Endodermal cell (in vitro differentiated cells): ENCODE data around the gene HHAT. TPM values are rescaled to one million over a fixed set of nuclear protein-coding genes. Genes with fewer than 3 reads are reported as not detected.

Experiments
- DNase-seq: peaks from one replicate; pipeline ENCODE4 v3.0.0-alpha.2; 2017
- H3K27ac ChIP-seq: 2 replicates; pipeline ENCODE4 v1.5.1; 2013; ENCODE audit warnings: mild to moderate bottlenecking, low read depth, low read length, moderate library complexity
- H3K27me3 ChIP-seq: 2 replicates; pipeline ENCODE4 v1.6.1; 2013; ENCODE audit warnings: mild to moderate bottlenecking, low read length, moderate library complexity; ENCODE audit not compliant: insufficient read depth, control insufficient read depth, poor library complexity, severe bottlenecking
- H3K36me3 ChIP-seq: 2 replicates; pipeline ENCODE4 v1.7.0; 2013; ENCODE audit warnings: mild to moderate bottlenecking, low read length, moderate library complexity; ENCODE audit not compliant: control insufficient read depth, insufficient read depth
- H3K4me1 ChIP-seq: one replicate; pipeline ENCODE4 v1.7.0; 2013; ENCODE audit warnings: low read length; ENCODE audit not compliant: control insufficient read depth, insufficient read depth
- H3K4me3 ChIP-seq: 2 replicates; pipeline ENCODE4 v1.5.1; 2013; ENCODE audit warnings: mild to moderate bottlenecking, low read length, moderate library complexity
- H3K9ac ChIP-seq: 2 replicates; pipeline ENCODE4 v1.6.1; 2013; ENCODE audit warnings: mild to moderate bottlenecking, low read length, moderate library complexity; ENCODE audit not compliant: poor library complexity, severe bottlenecking; ENCODE audit errors: extremely low read depth
- H3K9me3 ChIP-seq: 2 replicates; pipeline ENCODE4 v1.6.1; 2013; ENCODE audit warnings: mild to moderate bottlenecking, low read length, moderate library complexity; ENCODE audit not compliant: control insufficient read depth
- H3K27ac Mint-ChIP-seq: 2 replicates; pipeline ENCODE4 v1.8.0; 2020; ENCODE audit warnings: mixed read lengths
- H3K27me3 Mint-ChIP-seq: 2 replicates; pipeline ENCODE4 v1.8.0; 2021; ENCODE audit warnings: mild to moderate bottlenecking, mixed read lengths; ENCODE audit not compliant: insufficient read depth
- H3K36me3 Mint-ChIP-seq: 2 replicates; pipeline ENCODE4 v1.8.0; 2020; ENCODE audit warnings: low read depth, mixed read lengths
- H3K4me1 Mint-ChIP-seq: 2 replicates; pipeline ENCODE4 v1.8.0; 2020; ENCODE audit warnings: mixed read lengths
- H3K4me3 Mint-ChIP-seq: 2 replicates; pipeline ENCODE4 v1.8.0; 2020; ENCODE audit warnings: mild to moderate bottlenecking, moderate library complexity, mixed read lengths
- H3K9me3 Mint-ChIP-seq: 2 replicates; pipeline ENCODE4 v1.8.0; 2020; ENCODE audit warnings: mild to moderate bottlenecking, mixed read lengths
- CTCF ChIP-seq: fragments of 200-600 bp; sonication (generic); conservative IDR thresholded peaks from 2 replicates; pipeline ENCODE4 v1.5.0; 2021; ENCODE audit warnings: antibody characterized with exemption, mild to moderate bottlenecking
- WGBS, 2 experiments: methylation state at CpG; one replicate each; pipeline versions ENCODE4 v1.1.5 to v1.1.7; 2013; ENCODE audit warnings: missing lambda C conversion rate in 2 of 2, mixed read lengths in 1 of 2; ENCODE audit not compliant: insufficient coverage in 1 of 2, insufficient read length in 1 of 2; 5-methylcytosine and 5-hydroxymethylcytosine counted together
- total RNA-seq, 2 donors: library from RNA; stranded (reverse); fragmentation: NEBNext Ultra II Directional in 1 of 2; extraction: Animal tissue kit (Norgen Biotek cat#: 25700) in 1 of 2; gene quantifications; 2 replicates in 1 of 2; 3 replicates in 1 of 2; pipeline ENCODE4 v1.2.1, GENCODE V29; 2021

Gene HHAT
- total RNA-seq, 2 donors from 2014 or later = 6.9 to 9.8 TPM

GRCh38 chr1:210344706-210345105, 16.0 kb downstream of the HHAT start:
- WGBS, 2 experiments = 78 to 88% methylated on average over 6 to 9 of the region's 9 CpGs
- no peak overlapping the region for H3K27ac Mint-ChIP-seq
- H3K9ac ChIP-seq = no peak overlapping the region
- H3K27ac ChIP-seq = no peak overlapping the region
- no peak overlapping the region for H3K4me3 ChIP-seq
- DNase-seq = peak; percentile 20
- TF ChIP-seq CTCF = no peak
- no peaks in the 10 kb centered on the region for H3K36me3 ChIP-seq
- H3K4me1 Mint-ChIP-seq = peaks cover 6% of the 10 kb centered on the region
- H3K9me3 ChIP-seq = no peaks in the 10 kb centered on the region
- peaks cover 28% of the 10 kb centered on the region for H3K27me3 ChIP-seq
- H3K9me3 Mint-ChIP-seq = no peaks in the 10 kb centered on the region
- H3K4me1 ChIP-seq = no peaks in the 10 kb centered on the region
- H3K27me3 Mint-ChIP-seq = peaks cover 20% of the 10 kb centered on the region
- no peaks in the 10 kb centered on the region for H3K36me3 Mint-ChIP-seq
- H3K4me3 Mint-ChIP-seq = no peak overlapping the region

GRCh38 chr1:210347112-210347511, 18.4 kb downstream of the HHAT start:
- Mint-ChIP-seq H3K27ac (no peak overlapping the region), H3K4me1 (no peaks in the 10 kb centered on the region), H3K36me3 (no peaks in the 10 kb centered on the region), H3K27me3 (peaks cover 12% of the 10 kb centered on the region), H3K9me3 (no peaks in the 10 kb centered on the region), H3K4me3 (no peak overlapping the region)
- TF ChIP-seq CTCF = no peak
- H3K4me1 ChIP-seq = no peaks in the 10 kb centered on the region
- no peaks in the 10 kb centered on the region for H3K36me3 ChIP-seq
- no peak overlapping the region for H3K4me3 ChIP-seq
- no peak for DNase-seq
- WGBS, 2 experiments = 100% methylated on average over 1 of the region's 1 CpG
- no peaks in the 10 kb centered on the region for H3K9me3 ChIP-seq
- H3K27me3 ChIP-seq = peaks cover 11% of the 10 kb centered on the region
- no peak overlapping the region for H3K27ac ChIP-seq
- H3K9ac ChIP-seq = no peak overlapping the region

GRCh38 chr1:210351496-210351895, 22.8 kb downstream of the HHAT start:
- Mint-ChIP-seq H3K4me1 (peaks cover 4% of the 10 kb centered on the region), H3K4me3 (no peak overlapping the region), H3K9me3 (no peaks in the 10 kb centered on the region), H3K27me3 (peaks cover 13% of the 10 kb centered on the region), H3K27ac (no peak overlapping the region), H3K36me3 (no peaks in the 10 kb centered on the region)
- Histone ChIP-seq H3K9me3 (no peaks in the 10 kb centered on the region), H3K4me3 (no peak overlapping the region), H3K27me3 (no peaks in the 10 kb centered on the region), H3K27ac (no peak overlapping the region), H3K36me3 (no peaks in the 10 kb centered on the region), H3K9ac (no peak overlapping the region), H3K4me1 (no peaks in the 10 kb centered on the region)
- 90% methylated on average over 3 of the region's 3 CpGs for WGBS, 2 experiments
- DNase-seq = no peak
- TF ChIP-seq CTCF = no peak
